Stimulated activated CD4-positive, alpha-beta T cell treated with anti-CD3 and anti-CD28 coated beads, Interleukin-12 subunit alpha, Interleukin-12 subunit beta, amount 100 ng/mL, for 4 hours (primary cell): ENCODE results near the gene NINJ1.
"Not testable (repeated sequence)": the region's sequence is repeated elsewhere in the genome, so short reads cannot be mapped to it uniquely, and the experiment has no call there.

Source experiments
- DNase-seq: peaks from one replicate; pipeline ENCODE4 v3.0.0-alpha.2; 2020

NINJ1 gene

GRCh38 chr9:93118863-93119702 lies 15.0 kb downstream of the NINJ1 start:
- no peak for DNase-seq

GRCh38 chr9:93117924-93118862 lies 15.9 kb downstream of the NINJ1 start:
- no peak for DNase-seq

- not testable (repeated sequence) for DNase-seq
Observed at GRCh38 chr9:93117521-93117920, 16.5 kb downstream of the NINJ1 start.

GRCh38 chr9:93116072-93116961 lies 17.7 kb downstream of the NINJ1 start:
- DNase-seq: no peak

GRCh38 chr9:93115486-93116071 lies 18.5 kb downstream of the NINJ1 start:
- no peak for DNase-seq

- DNase-seq: no peak
Observed at GRCh38 chr9:93114984-93115335, 19.1 kb downstream of the NINJ1 start.

GRCh38 chr9:93114169-93114983 lies 19.7 kb downstream of the NINJ1 start:
- DNase-seq: no peak

GRCh38 chr9:93112864-93113389 lies 21.1 kb downstream of the NINJ1 start:
- no peak for DNase-seq

- no peak for DNase-seq
Observed at GRCh38 chr9:93112116-93112863, 21.8 kb downstream of the NINJ1 start.

- DNase-seq: no peak
Observed at GRCh38 chr9:93111371-93112115, 22.5 kb downstream of the NINJ1 start.

- DNase-seq: no peak
Observed at GRCh38 chr9:93111001-93111370, 23.1 kb downstream of the NINJ1 start.

- DNase-seq: no peak
Observed at GRCh38 chr9:93110311-93110855, 23.7 kb downstream of the NINJ1 start.

- DNase-seq: peak; percentile 50
Observed at GRCh38 chr9:93108291-93109041, 25.6 kb downstream of the NINJ1 start.

- no peak for DNase-seq
Observed at GRCh38 chr9:93107825-93108161, 26.3 kb downstream of the NINJ1 start.

GRCh38 chr9:93107151-93107824 lies 26.8 kb downstream of the NINJ1 start:
- no peak for DNase-seq

GRCh38 chr9:93105620-93106019 lies 28.4 kb downstream of the NINJ1 start:
- no peak for DNase-seq

- DNase-seq: not testable (repeated sequence)
Observed at GRCh38 chr9:93101086-93101485, 33.0 kb downstream of the NINJ1 start.

GRCh38 chr9:93100276-93100636 lies 33.8 kb downstream of the NINJ1 start:
- no peak for DNase-seq
